Measurements from ENCODE around the gene FBXO27.

GRCh38 chr19:39004403-39004802 lies 27.9 kb downstream of the FBXO27 start:
- no peak for TF ChIP-seq CTCF (IDR thresholded peaks at IDR 0.05)
- no peak for TF ChIP-seq POLR2A (IDR thresholded peaks at IDR 0.05)

Measured in adrenal gland (tissue), 5 donors.